Central memory CD4-positive, alpha-beta T cell (primary cell): ENCODE results near the gene ACSBG1.

Source experiments
- DNase-seq: peaks from one replicate; pipeline ENCODE4 v3.0.0; 2022
- total RNA-seq, 3 experiments: gene quantifications; one replicate each; lab custom pipeline; 2026; lab: John Stamatoyannopoulos, UW

Gene ACSBG1, protein sequence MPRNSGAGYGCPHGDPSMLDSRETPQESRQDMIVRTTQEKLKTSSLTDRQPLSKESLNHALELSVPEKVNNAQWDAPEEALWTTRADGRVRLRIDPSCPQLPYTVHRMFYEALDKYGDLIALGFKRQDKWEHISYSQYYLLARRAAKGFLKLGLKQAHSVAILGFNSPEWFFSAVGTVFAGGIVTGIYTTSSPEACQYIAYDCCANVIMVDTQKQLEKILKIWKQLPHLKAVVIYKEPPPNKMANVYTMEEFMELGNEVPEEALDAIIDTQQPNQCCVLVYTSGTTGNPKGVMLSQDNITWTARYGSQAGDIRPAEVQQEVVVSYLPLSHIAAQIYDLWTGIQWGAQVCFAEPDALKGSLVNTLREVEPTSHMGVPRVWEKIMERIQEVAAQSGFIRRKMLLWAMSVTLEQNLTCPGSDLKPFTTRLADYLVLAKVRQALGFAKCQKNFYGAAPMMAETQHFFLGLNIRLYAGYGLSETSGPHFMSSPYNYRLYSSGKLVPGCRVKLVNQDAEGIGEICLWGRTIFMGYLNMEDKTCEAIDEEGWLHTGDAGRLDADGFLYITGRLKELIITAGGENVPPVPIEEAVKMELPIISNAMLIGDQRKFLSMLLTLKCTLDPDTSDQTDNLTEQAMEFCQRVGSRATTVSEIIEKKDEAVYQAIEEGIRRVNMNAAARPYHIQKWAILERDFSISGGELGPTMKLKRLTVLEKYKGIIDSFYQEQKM
- total RNA-seq = 0 reads per million in 3 experiments

DNA sequence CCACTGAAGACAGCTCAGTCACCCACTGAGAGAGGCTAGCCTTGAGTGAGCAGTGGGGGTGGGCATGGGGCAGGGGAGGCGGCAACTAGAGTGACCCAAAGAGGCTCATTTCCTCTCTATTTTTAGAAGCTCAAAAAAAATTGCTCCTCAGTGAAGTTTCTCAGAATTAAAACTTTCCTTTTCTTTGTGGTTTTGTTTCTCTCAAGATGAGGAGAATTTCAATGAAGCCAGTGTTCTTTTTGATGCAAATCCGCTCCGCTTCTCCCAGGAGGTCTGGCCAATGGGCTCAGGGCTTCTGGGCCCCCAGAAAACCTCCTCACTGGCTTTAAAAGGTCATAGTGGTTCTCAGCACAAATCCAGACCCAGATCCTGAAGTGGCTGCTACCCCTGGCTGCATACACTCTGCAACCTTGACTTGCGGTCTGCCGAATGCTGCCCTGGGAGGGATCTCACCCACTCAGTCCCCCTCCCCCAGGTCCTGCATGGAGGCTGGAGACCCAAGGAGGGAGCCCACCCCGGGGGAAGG, at the start of gene ACSBG1:
ACSBG1 (minus strand) TSS at position 51 of the 526 bp plus-strand sequence. CDS start 64 bp downstream, outside the sequence.
- DNase-seq = no peak

DNA sequence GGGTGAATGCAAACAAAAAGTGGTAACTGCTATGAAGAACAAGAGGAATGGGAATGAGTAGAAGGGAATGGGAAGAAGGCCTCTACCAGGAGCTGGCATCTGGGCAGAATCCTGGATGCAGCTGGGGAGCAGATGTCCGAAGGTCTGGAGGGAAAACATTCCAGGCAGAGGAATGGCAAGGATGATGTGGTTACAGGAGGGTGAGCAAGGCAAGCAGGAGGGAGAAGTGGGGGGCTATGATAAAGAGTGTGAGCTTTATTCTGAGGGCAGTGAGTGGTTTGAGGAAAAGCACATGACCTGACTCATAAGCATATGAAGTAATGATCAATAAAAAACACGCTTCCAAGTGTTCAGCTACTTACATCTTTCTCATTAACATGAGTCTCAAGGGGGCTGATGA, 48.0 kb upstream of the ACSBG1 start:
- no peak for DNase-seq

DNA sequence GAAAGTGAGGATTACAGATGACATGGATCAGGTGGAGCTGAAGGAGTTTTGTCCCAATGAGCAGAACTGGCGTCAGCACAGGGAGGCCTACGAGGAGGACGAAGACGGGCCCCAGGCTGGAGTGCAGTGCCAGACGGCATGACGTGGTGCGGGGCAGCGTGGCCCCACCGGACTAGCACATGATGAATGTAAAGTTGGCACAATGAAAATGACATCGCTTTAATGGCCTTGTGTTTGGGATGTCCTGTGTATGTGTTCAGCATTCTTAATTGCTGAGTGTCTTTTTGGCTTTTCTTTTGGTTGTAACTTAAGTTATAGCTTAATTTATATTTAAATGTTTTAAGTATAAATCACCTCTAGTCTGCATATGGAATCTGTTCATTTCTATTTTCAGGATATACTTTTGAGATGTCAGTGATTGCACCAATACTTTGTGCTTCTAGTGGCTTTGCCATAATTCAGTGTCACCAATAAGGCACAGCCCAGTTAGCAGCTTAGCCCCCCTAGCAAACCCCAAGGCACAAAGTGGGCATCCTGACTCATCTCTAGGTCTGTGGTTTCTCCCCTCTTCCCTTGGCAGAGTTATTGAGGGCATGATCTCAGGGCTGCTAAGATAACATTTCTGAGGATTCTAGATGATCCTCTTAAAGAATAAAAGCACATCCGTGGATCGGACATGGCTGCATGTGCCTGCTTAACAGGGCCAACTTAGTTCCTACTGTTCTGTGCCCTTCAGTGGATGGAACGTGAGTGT, 46.1 kb upstream of the ACSBG1 start:
- no peak for DNase-seq

DNA sequence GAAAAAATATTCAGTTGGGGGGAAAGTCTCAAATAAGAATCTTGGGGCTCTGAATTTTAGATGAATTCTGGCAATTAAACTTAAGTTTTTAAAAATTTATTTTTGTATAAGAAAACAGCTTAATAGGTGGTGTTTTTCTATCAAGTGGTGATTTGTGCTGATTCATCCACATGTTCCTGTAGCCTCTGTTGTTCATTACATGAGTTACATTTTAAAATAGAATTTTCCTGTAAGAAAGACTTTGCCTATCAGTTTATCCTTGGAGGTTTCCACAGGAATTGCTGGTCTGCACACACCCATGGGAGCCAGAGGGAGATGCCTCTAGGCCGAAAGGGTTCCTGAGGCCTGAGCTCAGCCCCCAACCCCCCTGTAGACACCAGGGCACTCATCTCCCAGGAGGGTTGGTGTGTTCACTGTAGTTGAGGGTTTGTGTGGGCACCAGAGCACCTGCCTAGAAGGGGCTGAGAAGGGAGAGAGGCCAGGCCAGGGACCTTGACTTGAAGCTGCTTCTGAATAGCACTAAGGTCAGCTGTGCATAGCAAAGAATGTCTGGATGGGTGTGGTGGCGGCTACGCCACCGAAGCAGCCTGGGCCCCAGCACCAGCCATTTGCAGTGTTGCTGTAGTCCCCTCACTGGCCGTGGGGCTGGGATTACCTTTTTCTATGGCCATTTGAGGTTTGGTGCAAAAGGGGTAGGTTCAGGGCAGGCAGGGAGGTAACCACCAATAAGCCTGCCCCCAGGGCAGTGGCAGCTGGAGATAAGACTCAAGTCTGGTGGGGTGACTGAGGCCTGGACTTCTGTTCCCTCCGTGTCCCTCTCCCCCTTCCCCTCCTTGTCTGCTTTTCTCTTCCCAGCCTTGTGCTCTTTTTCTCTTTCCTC, 41.9 kb upstream of the ACSBG1 start:
- DNase-seq = no peak

DNA sequence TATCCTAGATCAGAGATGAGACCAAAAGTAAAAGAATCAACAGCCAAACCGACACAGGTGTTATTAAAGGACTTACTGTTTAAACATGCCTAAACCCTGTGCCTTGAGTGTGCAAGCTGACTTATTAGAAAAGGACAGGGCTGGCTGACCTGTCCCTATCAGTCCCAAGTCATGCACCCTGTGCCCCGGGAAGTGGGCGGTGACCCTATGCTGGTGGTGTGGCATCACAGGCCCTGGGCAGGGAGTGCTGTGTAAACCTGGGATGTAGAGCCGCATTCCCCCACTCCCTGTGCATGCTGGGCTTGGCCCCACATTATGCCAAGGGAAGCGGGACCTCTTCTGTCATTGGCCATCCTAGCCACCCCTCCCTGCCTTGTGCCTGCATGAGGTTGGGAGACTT, 40.6 kb upstream of the ACSBG1 start:
- no peak for DNase-seq

DNA sequence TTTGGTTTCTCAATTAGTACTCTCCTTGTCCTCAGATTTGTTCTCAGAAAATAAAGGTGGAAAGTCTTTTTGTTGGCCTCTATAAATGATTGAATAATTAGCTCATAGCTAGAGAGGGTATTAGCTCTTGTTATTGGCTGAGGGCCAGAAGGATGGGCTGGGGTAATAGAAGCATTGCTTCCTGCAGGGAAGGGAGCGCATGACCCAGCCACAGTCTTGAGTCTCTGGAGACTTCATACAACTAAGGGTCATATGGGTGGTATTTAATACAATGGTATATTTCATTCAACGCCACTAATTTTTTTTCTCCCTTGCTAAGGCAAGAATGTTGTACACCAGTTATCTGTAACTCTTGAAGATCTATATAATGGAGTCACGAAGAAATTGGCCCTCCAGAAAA, 38.4 kb upstream of the ACSBG1 start:
- no peak for DNase-seq

DNA sequence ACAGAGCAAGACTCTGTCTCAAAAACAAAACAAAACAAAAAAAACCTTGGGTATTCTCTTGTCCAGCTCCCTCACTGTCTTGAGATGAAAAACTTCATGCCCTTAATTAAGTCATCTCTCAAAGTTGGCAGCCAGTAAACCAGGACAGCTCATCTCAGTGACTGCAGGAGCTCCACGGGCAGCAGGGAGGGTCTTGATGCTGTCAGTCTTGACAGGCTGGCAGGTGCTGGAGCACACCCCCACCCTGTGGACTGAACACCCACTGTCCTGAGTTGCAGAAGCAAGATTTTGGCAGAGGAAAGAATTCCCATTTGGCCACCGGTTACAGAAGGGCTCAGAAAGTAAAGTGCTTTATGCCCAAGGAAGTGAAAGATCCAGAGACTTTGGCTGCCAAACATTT, 38.0 kb upstream of the ACSBG1 start:
- no peak for DNase-seq

DNA sequence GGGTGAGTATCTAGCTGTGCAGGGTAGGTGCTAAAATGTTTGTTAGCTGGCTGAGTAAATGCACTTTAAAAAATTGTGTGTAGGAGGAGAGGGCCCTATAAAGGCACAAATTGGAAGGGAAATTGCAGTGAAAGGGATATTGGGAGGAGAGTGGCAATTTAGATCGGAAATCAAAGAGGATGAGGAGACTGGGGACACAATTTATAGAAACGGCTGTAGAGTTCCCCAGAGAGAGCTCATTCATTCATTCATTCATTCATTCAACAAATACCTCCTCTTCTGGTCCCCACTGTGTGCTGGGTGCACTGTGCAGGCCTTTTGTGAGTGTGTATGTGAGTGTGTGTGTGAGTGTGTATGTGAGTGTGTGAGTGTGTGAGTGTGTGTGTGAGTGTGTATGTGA, 32.4 kb upstream of the ACSBG1 start:
- no peak for DNase-seq

DNA sequence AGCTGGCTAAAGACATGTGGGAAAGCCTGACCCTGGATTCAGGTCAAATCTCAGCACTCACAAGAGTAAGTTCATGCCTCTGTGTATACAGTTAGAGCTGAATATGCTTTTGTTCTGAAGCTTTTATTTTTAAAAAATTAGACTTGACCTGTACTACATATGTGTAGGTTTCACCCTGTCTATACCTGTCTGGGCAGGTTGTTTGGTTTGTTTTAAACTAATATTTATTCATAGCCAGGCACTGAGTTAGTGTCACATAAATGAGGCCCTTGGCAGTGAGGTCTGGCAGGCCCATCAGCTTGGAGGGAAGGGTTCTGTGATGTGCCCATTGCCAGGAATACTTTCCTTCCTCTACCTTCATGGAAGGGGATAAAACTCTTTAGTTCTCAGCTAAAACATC, 31.9 kb upstream of the ACSBG1 start:
- no peak for DNase-seq

DNA sequence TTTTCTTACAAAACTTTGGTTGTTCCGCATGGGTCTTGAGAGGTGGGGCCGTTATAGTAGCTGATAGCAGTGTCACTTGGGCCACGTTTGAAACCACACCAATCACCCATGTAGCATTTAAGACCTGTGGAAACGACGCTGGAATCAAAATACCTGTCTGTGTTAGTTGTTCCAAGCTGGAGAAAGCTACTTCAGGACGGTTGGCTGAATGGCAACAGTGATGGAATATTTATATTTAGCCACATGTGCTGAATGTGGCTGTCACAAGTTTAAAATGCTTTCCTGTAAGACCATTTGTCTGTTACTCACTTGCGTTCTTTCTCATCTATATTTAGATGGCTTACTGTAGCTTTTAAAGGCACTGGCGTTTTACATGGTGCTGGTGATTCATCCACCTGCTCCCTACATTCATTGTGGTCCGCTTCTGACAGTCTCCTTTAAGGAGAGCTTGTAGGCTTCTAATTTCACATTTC, 31.4 kb upstream of the ACSBG1 start:
- DNase-seq = no peak

DNA sequence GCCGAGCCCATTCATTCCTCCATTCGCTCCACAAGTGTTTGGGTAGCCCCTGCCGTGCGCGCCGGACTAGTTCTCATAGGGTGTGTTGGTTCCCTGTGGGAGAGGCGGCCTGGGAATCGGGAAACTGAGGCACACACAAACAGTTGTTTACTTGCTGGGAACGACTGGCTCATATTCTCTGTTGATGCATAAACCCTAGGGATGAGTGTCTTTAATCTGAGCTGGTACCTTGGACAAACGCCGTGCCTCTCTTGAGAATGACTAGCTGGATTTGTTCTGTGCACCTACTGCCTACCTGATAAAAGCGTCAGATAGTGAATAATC, 30.7 kb upstream of the ACSBG1 start:
- no peak for DNase-seq

DNA sequence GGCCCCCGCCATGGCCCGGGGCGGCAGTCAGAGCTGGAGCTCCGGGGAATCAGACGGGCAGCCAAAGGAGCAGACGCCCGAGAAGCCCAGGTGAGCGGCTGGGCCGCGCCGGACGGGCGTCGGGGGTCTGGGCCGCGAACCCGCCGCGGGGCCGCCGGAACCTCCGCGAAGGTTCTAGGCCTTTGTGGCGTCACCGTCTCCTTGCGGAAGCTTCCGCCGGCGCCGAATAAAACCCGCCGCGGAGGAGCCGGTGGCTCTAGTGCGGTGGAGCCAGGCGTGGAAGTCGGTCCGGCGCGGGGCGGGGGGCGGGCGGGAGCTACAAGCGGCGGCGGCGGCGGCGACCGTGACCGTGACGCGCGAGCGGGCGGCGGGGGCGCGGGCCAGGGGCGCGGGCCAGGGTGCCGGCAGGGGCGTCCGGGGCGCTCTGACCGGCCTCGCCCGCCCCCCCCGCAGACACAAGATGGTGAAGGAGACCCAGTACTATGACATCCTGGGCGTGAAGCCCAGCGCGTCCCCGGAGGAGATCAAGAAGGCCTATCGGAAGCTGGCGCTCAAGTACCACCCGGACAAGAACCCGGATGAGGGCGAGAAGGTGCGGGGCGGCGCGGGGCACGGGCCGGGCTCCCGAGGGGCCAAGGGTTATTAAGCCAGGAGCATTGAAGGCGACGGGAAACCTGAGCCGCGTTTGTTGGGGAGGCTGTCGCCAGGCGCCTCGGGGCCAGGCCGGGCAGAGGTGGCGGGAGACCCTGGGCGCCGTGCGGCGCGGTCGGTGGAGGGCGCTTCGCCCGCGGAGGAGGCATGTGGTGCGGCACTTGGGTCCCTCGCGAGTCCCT, 30.2 kb upstream of the ACSBG1 start, which contains the start of gene DNAJA4:
DNAJA4 (plus strand) TSS at position 259 of the 833 bp plus-strand sequence; CDS start at position 461, 202 bp downstream.
- peak; percentile 67 for DNase-seq

DNA sequence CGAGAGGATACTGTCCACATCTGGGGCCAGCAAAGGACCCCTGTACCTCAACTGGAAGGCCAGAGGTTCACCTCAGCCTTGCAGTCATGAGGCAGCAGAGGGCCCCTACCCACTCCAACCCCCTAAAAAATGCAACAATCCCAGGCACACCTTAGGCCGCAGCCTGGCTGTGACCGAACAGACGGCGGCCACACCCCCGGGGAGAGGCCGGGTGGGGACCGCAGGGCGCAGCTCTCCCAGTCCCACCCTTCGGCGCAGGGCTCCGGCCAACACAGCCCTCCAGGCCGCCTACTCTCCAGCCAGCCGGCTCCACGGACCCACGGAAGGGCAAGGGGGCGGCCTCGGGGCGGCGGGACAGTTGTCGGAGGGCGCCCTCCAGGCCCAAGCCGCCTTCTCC, 29.5 kb upstream of the ACSBG1 start:
- DNase-seq = peak; percentile 5

DNA sequence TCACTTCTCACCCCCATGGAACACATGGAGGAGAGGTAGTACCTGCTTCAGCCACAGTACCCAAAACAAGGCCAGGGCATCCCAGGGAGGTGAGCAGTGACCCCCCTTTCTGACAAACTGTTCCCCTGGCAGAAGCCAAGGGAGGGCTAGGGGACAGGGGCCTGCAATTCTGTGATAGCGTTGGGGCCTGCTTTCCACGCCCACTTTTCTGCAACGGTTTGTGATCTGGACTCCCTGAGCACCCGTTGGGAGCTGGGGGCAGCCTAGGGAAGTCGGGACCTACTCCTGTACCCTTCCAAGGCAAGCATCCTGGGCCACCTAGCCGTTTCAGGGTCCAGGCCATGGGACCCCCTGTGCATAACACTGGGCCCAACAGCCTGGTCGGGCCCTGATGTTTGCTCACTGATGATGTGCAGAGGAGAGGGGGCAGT, 29.0 kb upstream of the ACSBG1 start:
- DNase-seq = no peak

DNA sequence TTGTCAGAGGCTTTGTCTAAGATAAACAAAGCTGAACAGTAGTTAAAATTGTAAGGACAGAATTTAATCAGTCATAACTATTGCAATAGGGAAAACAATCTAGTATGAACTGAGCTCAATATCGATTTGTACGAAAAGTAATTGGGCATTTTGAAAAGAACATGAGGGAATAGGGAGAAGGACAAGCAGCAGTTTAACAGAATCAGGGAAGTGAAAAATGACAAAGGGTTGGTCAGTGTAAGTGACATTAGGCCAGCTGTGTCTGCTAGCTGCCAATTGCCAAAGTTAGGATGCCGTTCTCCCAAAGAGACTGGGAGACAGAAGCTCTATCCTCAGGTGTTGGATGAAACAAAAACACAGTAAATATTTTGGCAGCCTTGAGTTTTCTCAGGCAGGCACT, 26.7 kb upstream of the ACSBG1 start:
- no peak for DNase-seq

DNA sequence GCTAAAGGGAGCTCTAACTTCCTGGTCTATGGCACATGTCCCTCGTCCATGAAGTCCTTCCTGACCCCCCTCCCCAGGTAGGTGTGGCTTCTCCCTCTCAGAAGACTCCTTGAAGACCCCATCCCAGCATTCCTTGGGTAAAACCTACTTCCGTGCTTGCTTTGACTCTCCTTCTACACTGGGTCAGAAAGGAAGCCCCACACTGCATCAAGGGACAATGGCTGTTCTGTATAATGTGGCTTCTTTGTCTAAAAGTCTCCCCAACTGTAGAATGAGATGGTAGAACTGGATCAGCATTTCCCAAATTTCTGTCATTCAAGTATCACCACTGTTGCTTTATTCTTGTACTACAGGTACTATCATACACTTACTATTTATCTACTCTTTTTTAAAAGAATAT, 26.1 kb upstream of the ACSBG1 start:
- DNase-seq = no peak

DNA sequence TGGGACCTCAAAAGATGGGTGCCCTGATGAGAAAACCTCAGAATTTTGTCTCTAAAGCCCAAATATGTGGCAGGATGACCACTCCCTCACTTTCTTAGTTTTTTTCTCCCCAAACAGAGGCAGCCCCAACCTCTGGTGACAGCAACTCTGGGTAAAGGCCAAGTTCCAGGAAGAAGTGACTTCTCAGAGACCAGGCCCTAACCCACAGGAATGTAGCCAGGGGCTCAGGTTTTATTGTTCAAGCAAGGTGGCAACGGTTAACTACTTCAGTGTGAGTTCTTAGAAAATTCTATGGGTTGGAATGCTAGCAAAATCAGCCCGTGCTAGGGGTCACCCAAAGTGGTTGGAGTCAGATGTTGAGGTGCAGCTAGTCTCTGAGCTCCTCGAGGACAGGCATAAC, 24.9 kb upstream of the ACSBG1 start:
- DNase-seq = no peak

DNA sequence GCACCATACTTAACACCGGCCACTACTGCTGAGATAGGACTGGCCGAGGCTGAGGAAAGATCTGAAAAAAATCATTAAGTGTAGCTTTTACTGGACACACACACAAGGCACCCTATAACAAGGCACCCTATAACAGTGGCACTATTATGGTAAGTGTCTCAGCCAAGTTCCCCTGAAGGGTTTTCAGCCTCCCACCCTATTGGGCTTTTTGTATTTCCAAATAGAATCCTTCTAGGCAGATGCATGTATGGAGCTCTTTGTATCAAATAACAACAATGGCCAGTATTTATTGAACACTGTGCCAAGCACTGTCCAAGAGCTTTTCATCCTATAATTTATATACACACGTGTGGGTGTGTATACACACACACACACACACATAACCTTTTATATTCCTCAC, 23.3 kb upstream of the ACSBG1 start:
- no peak for DNase-seq

DNA sequence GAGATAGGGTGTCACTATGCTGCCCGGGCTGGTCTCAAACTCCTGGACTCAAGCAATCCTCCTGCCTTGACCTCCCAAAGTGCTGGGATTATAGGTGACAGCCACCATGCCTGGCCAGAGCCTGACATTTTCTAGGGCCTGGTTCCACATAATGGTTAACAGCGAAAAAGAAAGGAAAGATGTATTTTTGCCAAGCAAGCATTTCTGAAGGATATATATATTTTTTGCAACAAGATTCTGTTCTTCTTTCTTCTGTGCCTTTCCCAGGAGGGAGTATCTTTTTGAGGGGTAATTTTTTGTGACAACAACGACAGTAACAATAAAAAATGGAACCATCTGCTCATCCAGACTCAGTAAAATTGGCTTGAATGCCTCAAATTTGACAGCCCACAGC, 21.7 kb upstream of the ACSBG1 start:
- DNase-seq = no peak

DNA sequence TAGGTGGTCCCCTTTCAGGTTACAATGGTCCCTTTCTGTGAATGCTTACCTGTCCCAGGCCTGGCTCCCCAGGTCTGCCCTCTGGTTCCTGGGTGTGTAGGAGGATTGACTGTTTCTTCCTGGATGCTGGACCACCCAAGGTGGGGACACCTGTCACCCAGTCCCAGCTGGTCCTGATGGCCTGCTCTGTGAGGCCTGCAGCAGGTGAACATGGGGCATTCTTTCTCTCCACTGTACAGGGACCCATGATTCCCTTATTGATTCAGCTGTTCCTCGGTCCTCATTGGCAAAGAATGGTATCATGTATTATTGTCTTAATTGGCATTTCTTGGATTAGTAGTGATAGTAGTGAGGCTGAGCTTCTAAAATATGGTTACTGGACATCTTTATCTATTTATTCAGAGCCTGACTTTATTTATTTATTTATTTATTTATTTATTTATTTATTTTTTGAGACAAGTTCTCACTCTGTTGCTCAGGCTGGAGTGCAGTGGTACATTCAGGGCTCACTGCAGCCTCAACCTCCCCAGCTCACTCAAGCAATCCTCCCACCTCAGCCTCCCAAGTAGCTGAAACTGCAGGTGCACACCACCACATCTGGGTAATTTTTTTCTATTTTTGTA, 21.2 kb upstream of the ACSBG1 start:
- no peak for DNase-seq

DNA sequence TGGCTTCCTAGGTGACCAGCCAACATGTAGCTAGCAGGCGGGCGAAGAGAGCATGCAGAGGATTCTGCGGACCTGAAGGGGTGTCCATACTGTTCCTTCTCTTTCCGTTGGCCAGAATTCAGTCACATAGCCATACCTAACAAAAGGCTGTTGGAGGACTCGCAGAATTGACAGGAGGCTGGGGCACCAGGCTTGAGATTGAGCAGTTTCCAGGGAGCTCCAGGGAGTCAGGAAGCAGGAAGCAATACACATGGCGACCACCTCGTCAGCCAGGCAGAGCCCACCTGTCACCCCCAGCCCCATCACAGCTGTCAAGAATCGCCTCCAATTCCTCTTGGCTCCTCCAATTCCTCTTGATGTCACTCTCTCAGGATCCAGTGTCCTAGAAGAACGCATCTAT, 16.8 kb upstream of the ACSBG1 start:
- DNase-seq = no peak
